Fibroblast of villous mesenchyme (primary cell): ENCODE data around the gene TEX10. TPM values are rescaled to one million over a fixed set of nuclear protein-coding genes. Genes with fewer than 3 reads are reported as not detected.
"Not testable (repeated sequence)": the region's sequence is repeated elsewhere in the genome, so short reads cannot be mapped to it uniquely, and the experiment has no call there.

ENCODE experiments used
- DNase-seq: peaks from one replicate; pipeline ENCODE4 v3.0.0-alpha.2; 2010; ENCODE audit warnings: low read depth
- H3K4me3 ChIP-seq: 2 replicates; pipeline ENCODE4 v1.5.1; 2011; ENCODE audit warnings: low read depth, mild to moderate bottlenecking, low read length
- CTCF ChIP-seq: IDR thresholded peaks from 2 replicates; pipeline ENCODE4 v1.5.1; 2012; ENCODE audit warnings: low read depth, mild to moderate bottlenecking, low read length; ENCODE audit not compliant: insufficient read depth
- total RNA-seq: library from RNA; depleted of rRNA; stranded (reverse); fragments of >200 nt; gene quantifications from 2 replicates; pipeline ENCODE4 v1.2.3, GENCODE V29; 2012

Gene TEX10
- 30.3 and 39.3 TPM in 2 replicates for total RNA-seq

GRCh38 chr9:100352727-100353505 is at the start of gene TEX10:
TEX10 (minus strand) TSS chr9:100352942; CDS start chr9:100349363, 3,579 bp downstream.
- peak; percentile 89 for DNase-seq
- no peak for TF ChIP-seq CTCF
- peak within 1 kb of the TSS; percentile 95 for H3K4me3 ChIP-seq

GRCh38 chr9:100401042-100401441 is 48.3 kb upstream of the TEX10 start:
- no peak for TF ChIP-seq CTCF
- DNase-seq = no peak
- no peak overlapping the region for H3K4me3 ChIP-seq

GRCh38 chr9:100397529-100398266 is 45.0 kb upstream of the TEX10 start:
- no peak overlapping the region for H3K4me3 ChIP-seq
- no peak for DNase-seq
- no peak for TF ChIP-seq CTCF

- no peak for DNase-seq
- TF ChIP-seq CTCF = no peak
These were observed 44.0 kb upstream of the TEX10 start for GRCh38 chr9:100396769-100397168.

GRCh38 chr9:100394816-100395215 is 42.1 kb upstream of the TEX10 start:
- TF ChIP-seq CTCF = no peak
- peak; percentile 26 for DNase-seq
- no peak overlapping the region for H3K4me3 ChIP-seq

More at GRCh38 chr9:100396769-100397168, 44.0 kb upstream of the TEX10 start:
- no peak overlapping the region for H3K4me3 ChIP-seq

GRCh38 chr9:100394032-100394695 is 41.4 kb upstream of the TEX10 start:
- TF ChIP-seq CTCF = no peak
- H3K4me3 ChIP-seq = no peak overlapping the region
- DNase-seq = no peak

GRCh38 chr9:100392989-100393388 is 40.2 kb upstream of the TEX10 start:
- not testable (repeated sequence) for DNase-seq, H3K4me3 ChIP-seq
